ENCODE measurements around the gene CEP19.

CEP19 gene

GRCh38 chr3:196708467-196708866, 3.6 kb downstream of the CEP19 start:
- DNase-seq (ENCODE audit: low read depth), result no peak

- DNase-seq (ENCODE audit: low read depth), result no peak
Measured at GRCh38 chr3:196707566-196707965, 4.5 kb downstream of the CEP19 start.

DNA sequence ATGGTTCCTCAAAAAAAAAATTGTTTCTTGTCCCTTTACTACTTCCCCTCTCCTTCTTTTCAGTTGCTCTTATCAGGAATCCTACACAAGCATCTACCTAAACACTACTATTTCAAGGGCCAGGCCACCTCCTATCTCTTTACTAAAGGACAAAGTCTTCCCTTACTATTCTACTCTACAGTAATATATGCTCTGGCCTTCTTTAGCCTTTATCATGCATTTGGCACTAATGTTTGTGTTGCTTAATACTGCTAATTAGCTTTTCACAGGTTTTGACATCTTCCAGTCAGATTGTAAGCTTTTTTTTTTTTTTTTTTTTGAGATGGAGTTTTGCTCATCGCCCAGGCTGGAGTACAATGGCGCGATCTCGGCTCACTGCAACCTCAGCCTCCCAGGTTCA, 5.3 kb downstream of the CEP19 start:
- no peak for DNase-seq (ENCODE audit: low read depth)

GRCh38 chr3:196706327-196706726, 5.7 kb downstream of the CEP19 start:
- DNase-seq (ENCODE audit: low read depth), result no peak

DNA sequence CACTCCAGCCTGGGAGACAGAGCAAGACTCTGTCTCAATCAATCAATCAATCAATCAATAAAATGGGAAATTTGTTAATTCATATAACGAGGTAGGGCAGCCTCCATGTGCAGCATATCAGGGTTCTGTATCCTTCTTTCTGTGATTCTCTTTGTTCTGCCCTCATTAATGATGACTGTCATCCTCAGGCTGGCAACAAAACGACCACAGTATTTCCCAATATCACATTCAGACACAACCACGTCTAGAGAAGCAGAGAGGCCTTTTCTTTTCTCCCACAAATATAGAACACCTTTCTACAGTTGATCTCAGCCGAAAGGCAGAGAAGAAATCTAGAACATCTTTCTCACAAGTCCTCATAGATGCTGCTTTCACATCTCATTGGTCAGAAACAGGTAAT, 11.2 kb downstream of the CEP19 start:
- DNase-seq (ENCODE audit: low read depth), result no peak

DNA sequence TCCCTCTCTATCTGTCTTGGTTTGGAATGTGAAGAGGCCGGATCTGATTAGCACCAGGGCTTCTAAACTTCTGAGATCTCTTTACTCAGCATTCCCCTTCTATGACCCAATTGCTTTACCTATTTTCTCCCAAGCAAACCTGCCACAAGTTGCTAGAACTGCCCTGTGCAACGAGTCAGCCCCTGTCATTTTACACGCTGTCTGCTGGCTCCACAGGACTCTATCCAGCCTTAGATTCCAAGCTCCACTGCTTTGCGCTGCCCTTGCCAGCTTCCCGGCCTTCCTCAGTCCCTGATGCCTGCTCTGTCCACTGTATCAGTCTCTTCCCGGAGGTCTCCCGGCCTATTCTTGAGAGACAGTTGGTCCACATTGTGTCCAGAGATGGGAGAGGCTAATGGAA, 12.3 kb downstream of the CEP19 start:
- no peak for DNase-seq (ENCODE audit: low read depth)

DNA sequence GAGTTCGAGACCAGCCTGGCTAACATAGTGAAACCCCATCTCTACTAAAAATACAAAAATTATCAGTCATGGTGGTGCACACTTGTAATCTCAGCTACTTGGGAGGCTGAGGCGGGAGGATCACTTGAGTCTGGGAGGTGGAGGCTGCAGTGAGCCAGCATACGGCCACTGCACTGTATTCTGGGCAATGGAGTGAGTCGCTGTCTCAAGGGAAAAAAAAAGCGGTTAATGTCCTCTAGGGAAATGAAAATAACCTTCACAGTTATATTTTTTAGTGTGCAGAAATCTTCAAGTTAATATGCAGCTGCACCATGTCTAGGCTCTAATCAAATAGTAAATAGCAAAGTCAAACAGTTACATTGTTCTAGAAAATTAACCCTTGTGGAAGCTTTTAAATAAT, 14.8 kb downstream of the CEP19 start:
- DNase-seq (ENCODE audit: low read depth), result no peak

DNA sequence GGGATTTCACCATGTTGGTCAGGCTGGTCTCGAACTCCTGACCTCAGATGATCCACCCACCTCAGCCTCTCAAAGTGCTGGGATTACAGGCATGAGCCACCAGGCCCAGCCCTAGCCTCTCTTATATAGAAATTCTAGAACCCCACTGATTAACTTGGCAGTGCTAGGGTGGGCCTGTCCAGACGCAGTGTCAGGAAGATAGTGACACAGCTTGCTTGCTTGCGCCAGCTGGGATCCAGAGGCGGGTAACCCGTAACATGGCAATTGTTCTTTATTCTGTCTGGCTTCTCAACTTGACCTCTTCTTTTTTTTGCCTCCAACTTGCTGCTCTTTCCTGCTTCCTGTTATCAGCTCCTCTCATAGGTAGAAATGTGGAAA, 16.2 kb downstream of the CEP19 start:
- DNase-seq (ENCODE audit: low read depth), result no peak

GRCh38 chr3:196694941-196695848, 16.9 kb downstream of the CEP19 start:
- no peak for DNase-seq (ENCODE audit: low read depth)

GRCh38 chr3:196694202-196694638, 17.8 kb downstream of the CEP19 start:
- DNase-seq (ENCODE audit: low read depth), result no peak

- DNase-seq (ENCODE audit: low read depth), result no peak
Measured at GRCh38 chr3:196691386-196691785, 20.7 kb downstream of the CEP19 start.

- DNase-seq (ENCODE audit: low read depth), result no peak
Measured at GRCh38 chr3:196689941-196690660, 21.9 kb downstream of the CEP19 start.

GRCh38 chr3:196688349-196688748, 23.7 kb downstream of the CEP19 start:
- no peak for DNase-seq (ENCODE audit: low read depth)

GRCh38 chr3:196686436-196686835, 25.6 kb downstream of the CEP19 start:
- no peak for DNase-seq (ENCODE audit: low read depth)

DNA sequence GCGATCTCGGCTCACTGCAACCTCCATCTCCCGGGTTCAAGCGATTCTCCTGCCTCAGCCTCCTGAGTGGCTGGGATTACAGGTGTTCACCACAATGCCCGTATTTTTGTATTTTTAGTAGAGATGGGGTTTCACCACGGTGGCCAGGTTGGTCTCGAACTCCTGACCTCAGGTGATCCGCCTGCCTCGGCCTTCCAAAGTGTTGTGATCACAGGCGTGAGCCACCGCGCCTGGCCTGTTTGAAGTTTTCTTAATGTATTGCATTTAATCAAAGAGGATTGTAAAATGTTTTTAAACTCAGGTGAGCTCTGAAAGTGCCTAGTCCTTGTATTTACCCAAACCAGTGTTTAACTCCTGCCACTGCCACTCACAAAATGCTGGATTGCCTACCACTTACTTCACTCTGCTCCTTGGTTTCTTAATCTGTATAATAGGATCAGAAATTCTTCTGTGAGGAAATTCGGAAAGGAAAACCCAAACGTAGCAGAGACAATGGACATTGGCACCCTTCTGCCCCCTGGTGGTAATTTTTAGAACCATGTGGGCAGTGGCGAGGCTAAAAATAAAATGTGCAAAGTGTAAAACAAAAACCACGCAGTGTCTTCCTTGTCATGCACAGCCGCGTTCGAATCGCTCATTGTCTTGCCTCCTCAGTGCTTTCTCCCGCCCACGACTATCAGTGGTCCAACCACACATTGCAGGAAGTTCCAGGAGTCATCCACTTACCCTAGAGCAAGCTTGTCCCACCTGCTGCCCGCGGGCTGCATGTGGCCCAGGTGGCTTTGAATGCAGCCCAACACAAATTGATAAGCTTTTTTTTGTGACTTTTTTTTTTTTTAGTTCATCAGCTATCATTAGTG, 27.3 kb downstream of the CEP19 start:
- DNase-seq (ENCODE audit: low read depth), result no peak

DNA sequence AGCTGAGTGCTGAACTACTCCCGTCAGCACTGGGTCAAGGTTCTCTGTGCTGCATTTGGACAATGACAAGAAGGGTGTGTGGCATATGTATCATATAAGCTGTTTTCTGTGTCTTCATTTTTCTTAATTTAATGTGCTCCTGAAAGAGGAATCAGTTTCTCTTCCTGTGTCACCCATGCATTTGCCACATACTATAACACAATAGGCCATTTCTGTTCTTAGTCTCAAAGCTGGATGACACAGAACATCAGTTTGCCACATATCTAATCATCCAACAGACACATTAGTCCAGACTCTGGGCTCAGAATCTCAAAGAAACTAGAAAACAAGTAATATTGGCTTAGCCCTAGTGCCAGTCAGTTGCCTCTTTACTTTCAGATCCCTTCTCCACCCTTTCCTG, 34.1 kb downstream of the CEP19 start:
- no peak for DNase-seq (ENCODE audit: low read depth)

DNA sequence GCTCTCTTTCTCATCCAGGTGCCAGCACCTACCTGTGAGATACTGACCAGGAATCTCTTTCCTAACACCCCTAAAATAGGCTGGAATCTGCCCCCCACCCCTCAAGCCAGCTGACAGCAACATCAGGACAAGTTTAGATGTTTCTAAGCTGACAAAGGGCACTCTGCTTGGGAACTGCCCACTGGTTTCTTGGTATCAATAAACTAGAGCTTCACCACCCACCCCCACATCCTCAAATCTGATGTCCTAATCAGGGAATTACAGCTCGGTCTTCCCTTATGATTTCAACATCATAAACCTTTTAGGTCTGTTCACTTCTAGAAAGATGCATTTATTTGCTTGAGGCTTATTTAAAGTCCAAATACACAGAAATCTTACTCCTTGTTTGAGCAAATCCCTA, 34.7 kb downstream of the CEP19 start:
- no peak for DNase-seq (ENCODE audit: low read depth)

GRCh38 chr3:196673632-196674031, 38.4 kb downstream of the CEP19 start:
- no peak for DNase-seq (ENCODE audit: low read depth)

DNA sequence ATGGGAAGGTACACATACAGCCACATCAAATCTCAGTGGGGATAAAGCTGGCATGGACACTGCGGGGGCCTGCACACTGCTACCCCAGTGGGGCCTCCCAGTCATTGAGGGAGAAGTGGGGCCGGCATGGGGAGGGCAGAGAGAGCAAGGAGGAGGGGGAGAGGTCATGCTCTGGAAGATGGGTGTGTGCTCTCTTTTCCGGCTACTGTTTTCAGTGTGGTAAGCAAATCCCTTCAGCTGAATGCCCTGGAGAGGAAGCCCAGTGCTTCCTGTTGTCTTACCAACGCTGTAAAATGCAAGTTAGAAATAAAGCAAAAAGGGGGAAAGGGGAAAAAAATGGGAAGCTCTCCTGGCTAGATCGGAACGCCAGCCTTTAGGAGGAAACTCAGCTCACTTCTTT, 41.7 kb downstream of the CEP19 start:
- DNase-seq (ENCODE audit: low read depth), result no peak

GRCh38 chr3:196667056-196667825, 44.8 kb downstream of the CEP19 start:
- DNase-seq (ENCODE audit: low read depth), result no peak

GRCh38 chr3:196666001-196666867, 45.8 kb downstream of the CEP19 start:
- no peak for DNase-seq (ENCODE audit: low read depth)
